Stimulated activated CD8-positive, alpha-beta memory T cell treated with anti-CD3 and anti-CD28 coated beads, Interleukin-7, amount 100 ng/mL, for 1 hour (primary cell): ENCODE results near the gene ETFB.
A peak's percentile ranks its signal among the peaks of the same experiment; 100 is the strongest.

Experiments used
- DNase-seq, 2 donors: peaks; one replicate each; pipeline ENCODE4 v3.0.0-alpha.2; 2020; ENCODE audit warnings: low read depth in 2 of 2

Gene ETFB

GRCh38 chr19:51372649-51373504 is 6.7 kb upstream of the ETFB start, which contains the start of gene NKG7:
TSS of gene NKG7 (minus strand) at chr19:51372654. CDS start at chr19:51372535, 119 bp downstream.
- DNase-seq = peak; percentile 64 to 66

DNA sequence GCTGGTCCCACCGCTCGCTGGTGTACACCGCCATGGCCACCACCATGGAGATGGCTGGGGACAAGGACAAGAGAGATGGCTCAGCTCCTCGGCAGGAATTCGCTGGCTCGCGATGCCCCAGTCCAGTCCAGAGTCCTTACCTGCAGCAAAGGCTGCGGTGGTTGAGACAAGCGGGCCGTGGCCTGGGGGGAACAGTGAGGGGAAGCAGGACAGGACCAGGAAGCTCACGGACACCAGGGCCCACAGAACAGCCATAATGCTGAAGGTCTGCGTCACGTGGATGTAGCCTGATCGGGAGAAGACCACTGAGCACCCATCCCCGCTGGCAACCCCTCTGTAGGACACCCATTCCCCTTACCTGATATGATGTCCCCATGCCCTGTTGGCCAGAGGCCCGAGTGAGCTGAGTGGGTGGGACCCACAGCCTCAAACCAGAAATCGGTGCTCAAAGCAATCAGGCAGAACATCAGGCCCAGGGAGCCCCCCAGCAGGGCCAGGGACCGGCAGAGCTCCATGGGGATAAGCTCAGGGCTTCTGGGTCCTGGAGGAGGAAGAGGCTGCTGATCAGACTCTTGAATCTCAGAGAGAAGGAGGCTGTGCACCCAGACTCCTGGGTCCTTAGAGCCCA is 5.9 kb upstream of the ETFB start:
- no peak for DNase-seq

DNA sequence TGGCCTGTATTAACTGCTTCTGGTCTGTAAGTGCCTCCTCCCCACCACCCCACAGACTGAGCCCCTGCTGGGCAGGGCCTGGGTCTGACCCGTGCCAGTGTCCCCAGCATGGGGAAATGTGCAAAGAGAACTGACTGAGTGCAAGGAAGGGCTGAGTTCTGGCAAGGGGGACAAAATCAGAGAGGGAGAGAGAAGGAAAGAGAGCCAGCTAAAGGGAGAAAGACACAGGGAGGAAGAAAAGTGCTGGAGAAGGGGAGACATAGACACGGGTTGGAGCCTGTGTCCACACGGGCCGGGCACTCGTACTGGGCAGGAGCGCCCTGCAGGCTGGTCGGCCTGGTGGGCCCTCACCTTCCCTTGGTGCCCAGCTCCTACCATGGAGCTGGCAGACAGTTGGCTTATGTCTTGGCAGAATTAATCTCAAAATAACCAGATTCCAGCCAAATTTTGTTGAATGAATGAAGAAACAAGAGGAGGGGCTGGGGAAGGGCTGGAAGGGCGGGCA is 5.0 kb upstream of the ETFB start:
- DNase-seq = no peak

DNA sequence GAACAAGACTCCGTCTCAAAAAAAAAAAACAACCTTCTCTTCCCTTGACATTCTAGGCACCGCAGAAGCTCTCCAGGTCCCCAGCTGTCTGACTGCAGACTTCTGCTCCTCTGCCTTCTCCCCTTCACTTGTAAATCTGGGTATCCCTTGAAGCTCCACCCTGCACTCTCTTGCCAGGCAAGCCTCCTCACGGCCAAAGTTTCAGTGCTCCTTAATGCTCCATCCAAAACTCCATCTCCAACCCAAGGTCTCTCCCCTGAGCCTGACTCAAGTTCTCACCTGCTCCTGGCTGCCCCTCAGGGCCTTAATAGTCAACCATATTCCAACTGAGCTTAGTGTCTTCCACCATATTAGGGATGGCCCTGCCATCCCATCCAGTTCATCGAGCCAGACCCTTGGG is 4.0 kb upstream of the ETFB start:
- DNase-seq = no peak

DNA sequence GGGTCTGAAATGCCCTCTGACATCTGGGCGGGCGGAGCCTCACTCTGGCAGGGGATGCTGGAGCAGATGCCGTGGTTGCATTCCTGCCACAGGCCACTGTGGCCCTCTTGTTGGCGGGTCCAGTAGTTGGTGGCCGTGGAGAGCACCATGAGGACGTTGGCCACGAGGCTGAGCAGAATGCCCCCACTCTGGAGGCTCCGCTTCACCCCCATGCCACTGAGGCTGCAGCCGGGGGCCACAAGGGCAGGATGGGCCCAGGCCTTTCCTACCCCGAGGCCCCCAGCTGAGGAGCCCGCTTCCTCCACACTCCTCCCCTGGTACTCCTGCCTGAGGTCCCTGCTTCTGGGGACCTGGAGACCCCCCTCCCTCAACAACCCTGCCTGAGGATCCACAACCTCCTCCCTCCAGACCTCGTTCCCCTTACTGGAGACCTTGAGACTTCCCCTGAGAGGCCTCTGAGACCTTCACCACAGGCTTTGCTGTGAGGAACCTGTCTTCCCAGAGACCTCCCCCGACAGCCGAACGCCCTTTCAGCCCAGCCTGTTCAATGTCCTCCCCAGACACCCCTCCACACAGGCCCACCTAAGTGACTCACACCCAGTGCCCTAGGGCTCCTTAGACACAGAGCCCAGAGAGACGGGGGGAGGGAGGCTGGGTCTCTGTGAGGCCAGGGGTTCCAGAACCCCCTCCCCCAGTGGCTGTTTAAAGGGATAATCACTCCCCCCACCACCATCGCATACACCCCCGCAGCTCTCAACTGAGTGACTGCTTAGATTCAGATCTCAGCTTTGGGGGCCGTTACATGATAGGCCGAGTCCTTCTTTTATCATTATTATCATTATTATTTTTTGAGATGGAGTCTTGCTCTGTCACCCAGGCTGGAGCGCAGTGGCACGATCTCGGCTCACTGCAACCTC is 2.4 kb upstream of the ETFB start, which contains the start of gene CLDND2:
Gene CLDND2, minus strand, starts transcription at position 638 of the 917 bp plus-strand sequence. Its CDS starts 426 bp downstream, at position 212.
- DNase-seq = peak in 1 of 2 donors; percentile 21

- peak; percentile 95 to 96 for DNase-seq
Measured at GRCh38 chr19:51367565-51368365, 1.6 kb upstream of the ETFB start.

DNA sequence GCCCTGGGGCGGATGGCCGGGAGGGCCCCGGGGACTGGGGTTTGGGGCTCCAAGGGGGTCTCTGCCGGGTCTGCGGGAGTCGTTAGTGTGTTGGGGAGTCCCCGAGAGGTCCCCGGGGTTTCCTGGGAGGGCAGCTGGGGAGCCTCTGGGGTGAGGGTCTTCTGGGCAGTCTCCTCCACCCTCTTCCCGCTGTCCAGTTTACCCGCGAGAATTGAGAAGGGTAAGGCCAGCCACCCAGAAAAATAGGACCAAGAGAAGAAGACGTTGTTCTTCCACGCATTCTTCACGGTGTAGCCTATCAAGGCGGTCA is 1.0 kb upstream of the ETFB start:
- DNase-seq = no peak

- peak; percentile 72 to 82 for DNase-seq
Measured at GRCh38 chr19:51366389-51367254, 434 bp upstream of the ETFB start.

DNA sequence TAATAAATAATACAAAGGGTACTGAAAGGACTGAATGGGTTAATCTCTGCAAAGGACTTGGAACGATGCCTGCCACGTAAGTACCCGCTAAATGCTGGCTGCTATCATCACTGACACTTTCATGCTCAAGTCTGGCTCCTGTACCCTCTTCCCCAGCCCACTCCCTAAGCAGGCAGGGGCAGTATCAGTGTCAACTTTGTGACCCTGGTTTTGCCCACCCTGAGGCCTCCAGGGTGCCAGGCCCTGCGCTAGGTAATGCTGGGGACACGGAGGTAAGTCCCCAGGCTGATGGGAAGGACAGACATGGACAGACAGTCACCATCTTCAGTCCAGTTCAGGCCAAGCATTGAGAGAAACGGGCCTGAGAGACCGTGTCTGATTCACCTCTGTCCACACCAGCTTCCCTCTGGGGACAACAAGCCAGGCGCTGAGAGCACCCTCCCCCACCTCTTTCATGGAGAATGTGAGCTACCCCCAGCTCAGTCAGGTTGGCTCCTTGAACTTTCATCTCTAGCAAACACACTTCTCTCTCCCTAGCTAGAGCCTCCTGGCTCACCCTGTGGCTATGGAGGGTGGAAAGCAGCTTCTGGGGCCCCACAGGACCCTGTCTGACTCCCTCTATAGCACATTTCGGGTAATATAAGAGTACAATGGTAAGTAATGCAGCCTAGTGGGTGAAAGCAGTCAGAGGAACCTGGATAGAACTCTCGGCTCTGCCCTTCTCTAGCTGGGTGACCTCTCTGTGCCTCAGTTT is 800 bp downstream of the ETFB start:
- no peak for DNase-seq

GRCh38 chr19:51364200-51365106 is 1.7 kb downstream of the ETFB start:
- DNase-seq = no peak

GRCh38 chr19:51361239-51361638 is 4.9 kb downstream of the ETFB start:
- no peak for DNase-seq

DNA sequence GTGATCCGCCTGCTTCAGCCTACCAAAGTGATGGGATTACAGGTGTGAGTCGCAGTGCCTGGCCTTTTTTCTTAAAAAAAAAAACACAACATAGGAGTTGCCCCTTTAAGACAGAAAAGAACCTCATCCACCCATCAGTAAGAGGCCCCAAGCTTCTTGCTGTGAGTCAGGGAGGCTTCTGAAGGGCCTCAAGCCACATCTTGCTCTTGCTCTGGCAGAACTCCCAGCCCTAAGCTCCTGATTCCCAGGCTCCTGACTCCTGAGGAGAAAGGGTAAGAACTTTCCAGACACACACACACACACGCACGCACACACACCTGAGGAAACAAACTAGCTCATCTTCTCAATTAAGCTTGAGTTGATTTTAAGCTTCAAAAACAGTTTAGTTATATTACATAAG is 6.9 kb downstream of the ETFB start:
- DNase-seq = no peak

DNA sequence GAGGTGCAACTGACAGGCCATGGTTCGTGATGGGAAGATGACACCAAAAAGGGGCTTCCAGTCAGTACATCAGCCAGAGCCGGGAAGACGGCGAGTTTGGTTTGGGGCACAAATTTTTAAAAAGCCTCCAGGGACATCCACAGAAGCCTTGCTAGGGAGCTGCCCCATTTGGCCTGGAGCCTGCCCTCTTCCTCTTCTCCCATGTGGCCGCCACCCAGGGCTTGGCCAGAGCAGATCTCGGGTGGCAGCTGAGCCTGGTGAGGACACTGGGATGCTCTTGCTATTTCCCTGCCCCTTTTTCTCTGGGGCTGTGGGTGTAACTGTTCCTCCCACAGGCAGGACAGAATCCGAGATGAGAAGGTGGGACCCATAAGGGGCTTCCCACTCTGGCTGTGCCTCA is 8.2 kb downstream of the ETFB start:
- no peak for DNase-seq

- DNase-seq = no peak
Measured at GRCh38 chr19:51356159-51356801, 9.9 kb downstream of the ETFB start.

DNA sequence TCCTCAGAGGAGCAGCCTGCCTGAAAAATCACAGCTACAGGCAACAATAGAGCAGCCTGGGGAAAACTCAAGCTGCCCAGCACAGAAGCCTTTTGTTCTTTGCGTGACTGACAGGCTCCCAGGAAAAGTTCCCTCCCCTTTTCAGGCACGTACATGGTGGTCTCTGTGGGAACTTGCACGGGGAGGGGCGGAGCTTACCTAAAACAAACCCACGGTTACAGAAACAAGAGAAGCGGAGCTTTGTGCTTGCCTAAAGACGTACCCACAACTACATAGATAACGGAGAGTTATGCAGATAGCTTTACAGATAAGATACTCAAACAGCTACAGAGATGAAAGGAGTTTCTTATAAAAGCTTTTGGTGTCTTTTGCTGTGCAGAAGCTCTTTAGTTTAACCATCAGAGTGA is 11.4 kb downstream of the ETFB start:
- DNase-seq = no peak

GRCh38 chr19:51354103-51354741 is 12.0 kb downstream of the ETFB start:
- DNase-seq = no peak

GRCh38 chr19:51352783-51353360 is 13.3 kb downstream of the ETFB start:
- DNase-seq = no peak
